IMR-90 (cell line): Measurements from ENCODE around the gene PACS1. TPM values are rescaled to one million over a fixed set of nuclear protein-coding genes. Genes with fewer than 3 reads are reported as not detected.

Experiments
- ATAC-seq: fragments of 200-7000 bp; cut with Tn5 transposase; 2 replicates; pipeline ENCODE4 v1.9.1; 2020; ENCODE audit warnings: low read depth, mild to moderate bottlenecking, moderate library complexity
- BruUV-seq: library from RNA; stranded (reverse); fragments of 400-500 nt; replicated peaks from 2 replicates; lab custom pipeline; 2021; lab: Mats Ljungman, UMichigan
- CTCF ChIA-PET: fragments of 300-600 bp; formaldehyde crosslinking; extraction: SDS; loops from one replicate; lab custom pipeline; 2021; ENCODE audit warnings: antibody characterized with exemption; lab: Yijun Ruan, JAX
- POLR2A ChIA-PET: fragments of 300-600 bp; sonication (Branson Sonifier 250); formaldehyde crosslinking; loops from one replicate; lab custom pipeline; 2022; ENCODE audit warnings: antibody characterized with exemption; ENCODE audit not compliant: unreplicated experiment; lab: Charles Lee
- DNase-seq: peaks from one replicate; pipeline ENCODE4 v3.0.0; 2013
- H2AFZ ChIP-seq: replicated peaks from 2 replicates; pipeline ENCODE3; 2013; ENCODE audit warnings: low read length, mild to moderate bottlenecking; ENCODE audit not compliant: poor library complexity
- H2AK5ac ChIP-seq: 2 replicates; pipeline ENCODE4 v1.6.1; 2013; ENCODE audit warnings: low read depth, low read length, inconsistent platforms
- H2AK9ac ChIP-seq: replicated peaks from 2 replicates; pipeline ENCODE3; 2013; ENCODE audit warnings: mild to moderate bottlenecking, low read depth, low read length, moderate library complexity; ENCODE audit not compliant: poor library complexity
- H2BK120ac ChIP-seq: 2 replicates; pipeline ENCODE4 v1.6.1; 2013; ENCODE audit warnings: low read depth, low read length, inconsistent platforms
- H2BK15ac ChIP-seq: 3 replicates; pipeline ENCODE4 v1.6.1; 2013; ENCODE audit warnings: low read depth, low read length, inconsistent platforms
- H2BK20ac ChIP-seq: 2 replicates; pipeline ENCODE4 v1.6.1; 2013; ENCODE audit warnings: low read depth, mild to moderate bottlenecking, inconsistent platforms, low read length, moderate library complexity
- H2BK5ac ChIP-seq: 2 replicates; pipeline ENCODE4 v1.6.1; 2013; ENCODE audit warnings: mild to moderate bottlenecking, low read depth, low read length, inconsistent platforms; ENCODE audit not compliant: poor library complexity, severe bottlenecking
- H3K14ac ChIP-seq: replicated peaks from 2 replicates; pipeline ENCODE4 v1.6.1; 2013; ENCODE audit warnings: low read depth, low read length, inconsistent platforms
- H3K18ac ChIP-seq: 2 replicates; pipeline ENCODE4 v1.6.1; 2013; ENCODE audit warnings: low read depth, low read length, control low read depth
- H3K23ac ChIP-seq: 2 replicates; pipeline ENCODE4 v1.6.1; 2013; ENCODE audit warnings: low read depth, low read length, inconsistent platforms
- H3K27ac ChIP-seq: 2 replicates; pipeline ENCODE4 v1.5.1; 2013; ENCODE audit warnings: mild to moderate bottlenecking, control low read depth, low read length; ENCODE audit not compliant: insufficient read depth
- H3K27me3 ChIP-seq: 2 replicates; pipeline ENCODE4 v1.6.1; 2013; ENCODE audit warnings: low read length; ENCODE audit not compliant: control insufficient read depth, insufficient read depth
- H3K36me3 ChIP-seq: 2 replicates; pipeline ENCODE4 v1.6.1; 2013; ENCODE audit warnings: low read length, mixed read lengths; ENCODE audit not compliant: control insufficient read depth, insufficient read depth
- H3K4ac ChIP-seq: 2 replicates; pipeline ENCODE4 v1.6.1; 2013; ENCODE audit warnings: low read depth, low read length, inconsistent platforms
- H3K4me1 ChIP-seq: 2 replicates; pipeline ENCODE4 v1.6.1; 2013; ENCODE audit warnings: low read length, mixed read lengths; ENCODE audit not compliant: control insufficient read depth, insufficient read depth
- H3K4me2 ChIP-seq: 2 replicates; pipeline ENCODE4 v1.6.1; 2013; ENCODE audit warnings: low read depth, mild to moderate bottlenecking, control low read depth, low read length, moderate library complexity
- H3K4me3 ChIP-seq: 2 replicates; pipeline ENCODE4 v1.5.1; 2013; ENCODE audit warnings: low read depth, mild to moderate bottlenecking, control low read depth, low read length, moderate library complexity; ENCODE audit not compliant: insufficient read depth
- H3K56ac ChIP-seq: 2 replicates; pipeline ENCODE4 v1.6.1; 2013; ENCODE audit warnings: low read length, inconsistent platforms; ENCODE audit not compliant: insufficient read depth; ENCODE audit errors: extremely low read depth
- H3K79me1 ChIP-seq, 2 experiments: 2 replicates each; pipeline ENCODE4 v1.6.1; 2013; ENCODE audit warnings: low read length in 2 of 2, inconsistent platforms in 1 of 2, low read depth in 1 of 2
- H3K9ac ChIP-seq: 2 replicates; pipeline ENCODE4 v1.6.1; 2013; ENCODE audit warnings: low read depth, low read length, control low read depth
- H3K9me1 ChIP-seq: 2 replicates; pipeline ENCODE4 v1.6.1; 2013; ENCODE audit warnings: low read length, inconsistent platforms; ENCODE audit not compliant: insufficient read depth
- H3K9me3 ChIP-seq: 2 replicates; pipeline ENCODE4 v1.6.1; 2013; ENCODE audit warnings: low read length; ENCODE audit not compliant: control insufficient read depth, insufficient read depth
- H4K20me1 ChIP-seq: 2 replicates; pipeline ENCODE4 v1.6.1; 2013; ENCODE audit warnings: low read length, inconsistent platforms; ENCODE audit not compliant: insufficient read depth
- H4K5ac ChIP-seq: 2 replicates; pipeline ENCODE4 v1.6.1; 2013; ENCODE audit warnings: mild to moderate bottlenecking, low read depth, low read length, control low read depth
- H4K8ac ChIP-seq, 2 experiments: 2 replicates each; pipeline ENCODE4 v1.6.1; 2013; ENCODE audit warnings: low read depth in 2 of 2, low read length in 2 of 2, control low read depth in 1 of 2, inconsistent platforms in 1 of 2
- H4K91ac ChIP-seq: 2 replicates; pipeline ENCODE4 v1.6.1; 2013; ENCODE audit warnings: low read depth, low read length, inconsistent platforms; ENCODE audit not compliant: insufficient read depth
- BHLHE40 ChIP-seq: fragments of 150-350 bp; IDR thresholded peaks from 2 replicates; pipeline ENCODE4 v1.6.1; 2016; ENCODE audit warnings: mild to moderate bottlenecking, low read depth, low read length
- CEBPB ChIP-seq: IDR thresholded peaks from 2 replicates; pipeline ENCODE4 v1.6.1; 2012; ENCODE audit warnings: low read depth, low read length, improper control_type of control experiment
- CHD1 ChIP-seq: IDR thresholded peaks from 2 replicates; pipeline ENCODE4 v1.6.1; 2012; ENCODE audit warnings: low read depth, low read length, improper control_type of control experiment
- FOS ChIP-seq: fragments of 150-350 bp; IDR thresholded peaks from 2 replicates; pipeline ENCODE4 v1.6.1; 2016; ENCODE audit warnings: low read depth, low read length
- MAFK ChIP-seq: IDR thresholded peaks from 2 replicates; pipeline ENCODE4 v1.6.1; 2012; ENCODE audit warnings: low read depth, low read length, improper control_type of control experiment
- MAZ ChIP-seq: IDR thresholded peaks from 2 replicates; pipeline ENCODE4 v1.6.1; 2012; ENCODE audit warnings: low read depth, mild to moderate bottlenecking, low read length, improper control_type of control experiment, moderate library complexity, borderline replicate concordance
- MXI1 ChIP-seq: IDR thresholded peaks from 2 replicates; pipeline ENCODE4 v1.6.1; 2012; ENCODE audit warnings: low read depth, mild to moderate bottlenecking, low read length, moderate library complexity, borderline replicate concordance
- NFE2L2 ChIP-seq: fragments of 150-350 bp; IDR thresholded peaks from 2 replicates; pipeline ENCODE4 v1.6.1; 2016; ENCODE audit warnings: low read depth, mild to moderate bottlenecking, low read length
- POLR2A ChIP-seq: IDR thresholded peaks from 2 replicates; pipeline ENCODE4 v1.6.1; 2012; ENCODE audit warnings: mild to moderate bottlenecking, low read depth, low read length
- RCOR1 ChIP-seq: IDR thresholded peaks from 2 replicates; pipeline ENCODE4 v1.6.1; 2012; ENCODE audit warnings: mild to moderate bottlenecking, low read length, improper control_type of control experiment; ENCODE audit not compliant: insufficient replicate concordance
- RFX5 ChIP-seq: IDR thresholded peaks from 2 replicates; pipeline ENCODE4 v1.8.0; 2012; ENCODE audit warnings: low read depth, mild to moderate bottlenecking, low read length, moderate library complexity
- SMC3 ChIP-seq: fragments of 150-350 bp; IDR thresholded peaks from 2 replicates; pipeline ENCODE4 v1.6.1; 2016; ENCODE audit warnings: low read depth, mild to moderate bottlenecking, antibody characterized with exemption, low read length, moderate library complexity
- USF2 ChIP-seq: fragments of 150-350 bp; IDR thresholded peaks from 2 replicates; pipeline ENCODE4 v1.6.1; 2017; ENCODE audit warnings: mild to moderate bottlenecking, antibody characterized with exemption, low read length, low read depth
- WGBS, 2 experiments: methylation state at CpG; one replicate each; pipeline versions ENCODE4 v1.1.5 to v1.1.7; 2013; ENCODE audit warnings: missing lambda C conversion rate in 2 of 2; ENCODE audit not compliant: insufficient read length in 1 of 2; ENCODE audit errors: extremely low coverage in 2 of 2; 5-methylcytosine and 5-hydroxymethylcytosine counted together
- dilution Hi-C: fragments of 300-500 bp; cut with HindIII; formaldehyde crosslinking; loops from one replicate; pipeline ENCODE4 v1.14.3; 2018; ENCODE audit warnings: low sequenced_read_pairs; ENCODE audit not compliant: unreplicated experiment
- in situ Hi-C: fragments of 300-500 bp; cut with MboI; formaldehyde crosslinking; loops from 3 replicates; pipeline ENCODE4 v1.14.3; 2019; ENCODE audit warnings: low sequenced_read_pairs, inconsistent platforms, mixed read lengths
- intact Hi-C: fragments of 100-400 bp; cut with micrococcal nuclease; formaldehyde crosslinking; loops from 2 replicates; pipeline ENCODE4 v1.10.0; 2022
- polyA plus RNA-seq, 3 experiments: library from polyadenylated mRNA; depleted of rRNA; stranded (reverse); fragments of >200 nt; gene quantifications; 2 replicates each; pipeline ENCODE4 v1.2.3, GENCODE V29; 2012; ENCODE audit warnings: low replicate concordance in 1 of 3
- total RNA-seq: library from RNA; depleted of rRNA; stranded (reverse); fragments of >200 nt; gene quantifications from 2 replicates; pipeline ENCODE4 v1.2.3, GENCODE V29; 2012
- TF ChIP-seq, protein P1 (sequence below): fragments of 150-350 bp; IDR thresholded peaks from 2 replicates; pipeline ENCODE4 v1.6.1; 2016; ENCODE audit warnings: low read depth, mild to moderate bottlenecking, low read length, moderate library complexity, borderline replicate concordance
- TF ChIP-seq, protein P2 (sequence below): conservative IDR thresholded peaks from 2 replicates; pipeline ENCODE4 v1.5.1; 2012; ENCODE audit warnings: mild to moderate bottlenecking, low read depth, low read length, improper control_type of control experiment

PACS1 gene
- total and polyA plus RNA-seq, 2 of the 4 experiments (the other 2 are of a cell fraction), result 7.3 to 32.0 TPM

DNA sequence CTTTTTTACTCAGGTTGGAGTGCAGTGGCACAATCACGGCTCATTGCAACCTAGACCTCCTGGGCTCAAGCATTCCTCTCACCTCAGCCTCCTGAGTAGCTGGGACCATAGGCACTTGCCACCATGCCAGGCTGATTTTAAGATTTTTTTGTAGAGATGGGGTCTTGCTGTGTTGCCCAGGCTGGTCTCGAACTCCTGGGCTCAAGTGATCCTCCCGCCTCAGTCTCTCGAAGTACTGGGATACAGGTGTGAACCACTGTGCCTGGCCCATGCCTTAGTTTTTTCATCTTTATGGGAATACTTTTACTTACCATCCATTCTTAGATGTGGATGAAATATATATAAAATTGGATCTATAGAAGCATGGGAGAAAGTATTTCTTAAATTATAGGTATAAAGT lies 5.2 kb downstream of the PACS1 start:
- TF ChIP-seq USF2 (no peak), BHLHE40 (no peak), CEBPB (no peak), FOS (no peak), RCOR1 (no peak), CHD1 (no peak), MAZ (no peak), RFX5 (no peak), MAFK (no peak), NFE2L2 (no peak), MXI1 (no peak), POLR2A (no peak), SMC3 (no peak)
- TF ChIP-seq, protein P1, sequence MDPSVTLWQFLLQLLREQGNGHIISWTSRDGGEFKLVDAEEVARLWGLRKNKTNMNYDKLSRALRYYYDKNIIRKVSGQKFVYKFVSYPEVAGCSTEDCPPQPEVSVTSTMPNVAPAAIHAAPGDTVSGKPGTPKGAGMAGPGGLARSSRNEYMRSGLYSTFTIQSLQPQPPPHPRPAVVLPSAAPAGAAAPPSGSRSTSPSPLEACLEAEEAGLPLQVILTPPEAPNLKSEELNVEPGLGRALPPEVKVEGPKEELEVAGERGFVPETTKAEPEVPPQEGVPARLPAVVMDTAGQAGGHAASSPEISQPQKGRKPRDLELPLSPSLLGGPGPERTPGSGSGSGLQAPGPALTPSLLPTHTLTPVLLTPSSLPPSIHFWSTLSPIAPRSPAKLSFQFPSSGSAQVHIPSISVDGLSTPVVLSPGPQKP, result no peak
- TF ChIP-seq, protein P2, sequence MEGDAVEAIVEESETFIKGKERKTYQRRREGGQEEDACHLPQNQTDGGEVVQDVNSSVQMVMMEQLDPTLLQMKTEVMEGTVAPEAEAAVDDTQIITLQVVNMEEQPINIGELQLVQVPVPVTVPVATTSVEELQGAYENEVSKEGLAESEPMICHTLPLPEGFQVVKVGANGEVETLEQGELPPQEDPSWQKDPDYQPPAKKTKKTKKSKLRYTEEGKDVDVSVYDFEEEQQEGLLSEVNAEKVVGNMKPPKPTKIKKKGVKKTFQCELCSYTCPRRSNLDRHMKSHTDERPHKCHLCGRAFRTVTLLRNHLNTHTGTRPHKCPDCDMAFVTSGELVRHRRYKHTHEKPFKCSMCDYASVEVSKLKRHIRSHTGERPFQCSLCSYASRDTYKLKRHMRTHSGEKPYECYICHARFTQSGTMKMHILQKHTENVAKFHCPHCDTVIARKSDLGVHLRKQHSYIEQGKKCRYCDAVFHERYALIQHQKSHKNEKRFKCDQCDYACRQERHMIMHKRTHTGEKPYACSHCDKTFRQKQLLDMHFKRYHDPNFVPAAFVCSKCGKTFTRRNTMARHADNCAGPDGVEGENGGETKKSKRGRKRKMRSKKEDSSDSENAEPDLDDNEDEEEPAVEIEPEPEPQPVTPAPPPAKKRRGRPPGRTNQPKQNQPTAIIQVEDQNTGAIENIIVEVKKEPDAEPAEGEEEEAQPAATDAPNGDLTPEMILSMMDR, result no peak
- H3K18ac ChIP-seq, result no peak overlapping the region
- H3K4ac ChIP-seq, result no peak overlapping the region
- peaks cover 16% of the 10 kb centered on the region for H3K9me1 ChIP-seq
- dilution Hi-C loops (no loop called here), intact Hi-C loops (no loop called here), in situ Hi-C loops (no loop called here)
- H3K23ac ChIP-seq, result no peak overlapping the region
- POLR2A ChIA-PET, result no interaction called here
- no peak overlapping the region for H3K14ac ChIP-seq
- no peak overlapping the region for H2AFZ ChIP-seq
- BruUV-seq, result no TSS peak
- H3K4me2 ChIP-seq, result no peak overlapping the region
- no peak overlapping the region for H2BK20ac ChIP-seq
- no peak overlapping the region for H2BK120ac ChIP-seq
- DNase-seq (no peak), ATAC-seq (no peak)
- H4K5ac ChIP-seq, result no peak overlapping the region
- no peak overlapping the region for H2BK15ac ChIP-seq
- no peak overlapping the region for H3K56ac ChIP-seq
- WGBS, 2 experiments, result no CpG with 5 or more reads among the region's 4 CpGs
- no peak overlapping the region for H4K91ac ChIP-seq
- CTCF ChIA-PET, result no interaction called here
- H3K27ac ChIP-seq, result no peak overlapping the region
- no peak overlapping the region for H2AK5ac ChIP-seq
- peaks cover 8% of the 10 kb centered on the region for H3K4me1 ChIP-seq
- H3K79me1 ChIP-seq, result peaks cover 37 to 74% of the 10 kb centered on the region in 2 experiments
- no peak overlapping the region for H3K9ac ChIP-seq
- no peaks in the 10 kb centered on the region for H3K27me3 ChIP-seq
- no peak overlapping the region for H3K4me3 ChIP-seq
- peaks cover 47% of the 10 kb centered on the region for H4K20me1 ChIP-seq
- H3K9me3 ChIP-seq, result no peaks in the 10 kb centered on the region
- no peak overlapping the region for H2BK5ac ChIP-seq
- H3K36me3 ChIP-seq, result peaks cover 12% of the 10 kb centered on the region
- H2AK9ac ChIP-seq, result no peak overlapping the region
- H4K8ac ChIP-seq, result no peak overlapping the region
